Posterior vena cava (tissue), 2 donors: Measurements from ENCODE around the gene LAIR1. TPM values are rescaled to one million over a fixed set of nuclear protein-coding genes. Genes with fewer than 3 reads are reported as not detected.
"Not testable (repeated sequence)": the region's sequence is repeated elsewhere in the genome, so short reads cannot be mapped to it uniquely, and the experiment has no call there.

Experiments
- DNase-seq: peaks from one replicate; pipeline ENCODE4 v3.0.0-alpha.2; 2020; ENCODE audit warnings: low spot score
- intact Hi-C, 2 donors: fragments of 100-400 bp; cut with DNase I; formaldehyde crosslinking; loops; one replicate each; pipeline versions ENCODE4 v1.14.1 to v1.14.2; 2022 to 2023
- total RNA-seq, 2 donors: library from RNA; stranded (reverse); fragmentation: NEBNext Ultra II Directional; extraction: Animal tissue kit (Norgen Biotek cat#: 25700); gene quantifications; one replicate each; pipeline ENCODE4 v1.2.1, GENCODE V29; 2021
- donor health status: DM: yes; HTN: yes; CAD: no.
- donor health status: DM: yes; HTN: yes; CAD: no.

The LAIR1 gene
- total RNA-seq, 2 donors from 2014 or later = 18.3 to 42.2 TPM

DNA sequence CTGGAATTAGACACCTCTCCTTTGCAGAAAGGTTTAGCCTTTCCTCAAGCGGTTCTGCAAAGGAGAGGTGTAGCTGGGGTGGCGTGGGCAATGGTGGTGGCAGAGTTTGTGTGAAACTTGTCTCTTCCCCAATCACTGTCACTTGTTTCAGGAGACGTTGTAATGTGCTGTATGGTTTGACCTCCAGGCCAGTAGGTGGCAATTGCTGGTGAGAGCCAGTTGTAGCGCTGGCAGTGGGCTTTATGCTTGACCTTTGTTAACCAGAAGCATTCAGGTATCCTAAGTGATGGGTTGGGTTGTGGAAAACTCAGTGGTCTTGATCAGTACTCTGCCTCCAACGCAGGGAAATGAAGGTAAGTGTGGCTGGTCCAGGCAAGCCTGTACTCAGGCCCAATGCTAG lies 39.1 kb downstream of the LAIR1 start:
- peak; percentile 23 for DNase-seq

DNA sequence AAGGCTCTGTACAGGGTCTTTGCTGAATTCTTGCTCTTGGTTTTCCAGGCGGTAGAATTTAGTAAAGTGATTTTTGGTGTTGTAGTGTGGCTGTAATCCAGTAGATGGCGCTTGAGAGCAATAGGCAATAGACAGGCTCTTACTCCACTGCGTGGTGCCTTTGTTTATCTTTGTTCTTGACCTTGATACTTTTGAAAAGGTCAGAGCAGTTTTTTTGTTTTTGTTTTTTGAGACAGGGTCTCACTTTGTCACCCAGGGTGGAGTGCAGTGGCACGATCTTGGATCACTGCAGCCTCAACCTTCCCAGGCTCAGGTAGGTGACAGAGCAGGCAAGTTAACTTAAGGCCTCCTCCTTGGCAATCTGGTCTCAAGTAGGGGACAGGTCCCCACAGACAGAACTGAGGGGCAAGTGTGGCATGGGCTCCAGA lies 39.5 kb downstream of the LAIR1 start:
- intact Hi-C loops = no loop called here

More for the DNA sequence above, 39.1 kb downstream of the LAIR1 start:
- intact Hi-C loops = no loop called here

DNA sequence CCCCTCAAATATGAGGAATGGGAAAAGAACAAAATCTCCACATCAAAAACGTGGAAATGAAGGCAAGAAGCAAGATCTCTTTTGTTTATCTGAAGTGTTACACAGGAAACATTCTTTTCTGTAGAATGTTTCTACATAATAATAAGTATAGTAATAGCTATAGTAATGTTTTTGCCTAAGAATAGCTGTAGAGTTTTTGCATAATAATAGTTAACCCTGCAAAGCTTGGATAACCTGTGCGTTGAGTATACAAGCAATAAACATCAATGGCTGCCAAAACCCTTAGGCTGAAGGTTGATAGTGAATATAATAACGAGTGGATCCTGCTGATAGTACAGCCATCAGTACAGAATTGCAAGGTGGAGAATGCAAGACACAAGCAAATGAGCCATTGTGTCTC lies 40.7 kb downstream of the LAIR1 start:
- intact Hi-C loops = no loop called here
- no peak for DNase-seq

More for the DNA sequence above, 39.5 kb downstream of the LAIR1 start:
- no peak for DNase-seq

DNA sequence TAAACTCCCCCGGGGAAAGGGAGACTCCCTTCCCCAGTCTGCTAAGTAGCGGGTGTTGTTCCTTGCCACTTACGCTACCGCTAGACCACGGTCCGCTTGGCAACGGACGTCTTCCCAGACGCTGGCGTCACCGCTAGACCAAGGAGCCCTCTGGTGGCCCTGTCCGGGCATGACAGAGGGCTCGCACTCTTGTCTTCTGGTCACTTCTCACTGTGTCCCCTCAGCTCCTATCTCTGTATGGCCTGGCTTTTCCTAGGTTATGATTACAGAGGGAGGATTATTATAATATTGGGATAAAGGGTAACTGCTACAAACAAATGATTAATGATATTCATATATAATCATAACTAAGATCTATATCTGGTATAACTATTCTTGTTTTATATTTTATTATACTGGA lies 41.8 kb downstream of the LAIR1 start:
- peak; percentile 58 for DNase-seq
- intact Hi-C loops = not testable (repeated sequence)

DNA sequence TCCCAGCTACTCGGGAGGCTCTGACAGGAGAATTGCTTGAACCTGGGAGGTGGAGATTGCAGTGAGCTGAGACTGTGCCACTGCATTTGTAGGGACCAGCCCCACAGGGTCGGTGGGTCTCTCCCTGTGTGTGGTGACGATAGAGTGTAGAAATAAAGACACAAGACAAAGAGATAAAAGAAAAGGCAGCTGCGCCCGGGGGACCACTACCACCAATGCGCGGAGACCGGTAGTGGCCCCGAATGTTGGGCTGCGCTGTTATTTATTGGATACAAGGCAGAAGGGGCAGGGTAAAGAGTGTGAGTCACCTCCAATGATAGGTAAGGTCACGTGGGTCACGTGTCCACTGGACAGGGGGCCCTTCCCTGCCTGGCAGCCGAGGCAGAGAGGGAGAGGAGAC lies 42.4 kb downstream of the LAIR1 start:
- peak; percentile 19 for DNase-seq

DNA sequence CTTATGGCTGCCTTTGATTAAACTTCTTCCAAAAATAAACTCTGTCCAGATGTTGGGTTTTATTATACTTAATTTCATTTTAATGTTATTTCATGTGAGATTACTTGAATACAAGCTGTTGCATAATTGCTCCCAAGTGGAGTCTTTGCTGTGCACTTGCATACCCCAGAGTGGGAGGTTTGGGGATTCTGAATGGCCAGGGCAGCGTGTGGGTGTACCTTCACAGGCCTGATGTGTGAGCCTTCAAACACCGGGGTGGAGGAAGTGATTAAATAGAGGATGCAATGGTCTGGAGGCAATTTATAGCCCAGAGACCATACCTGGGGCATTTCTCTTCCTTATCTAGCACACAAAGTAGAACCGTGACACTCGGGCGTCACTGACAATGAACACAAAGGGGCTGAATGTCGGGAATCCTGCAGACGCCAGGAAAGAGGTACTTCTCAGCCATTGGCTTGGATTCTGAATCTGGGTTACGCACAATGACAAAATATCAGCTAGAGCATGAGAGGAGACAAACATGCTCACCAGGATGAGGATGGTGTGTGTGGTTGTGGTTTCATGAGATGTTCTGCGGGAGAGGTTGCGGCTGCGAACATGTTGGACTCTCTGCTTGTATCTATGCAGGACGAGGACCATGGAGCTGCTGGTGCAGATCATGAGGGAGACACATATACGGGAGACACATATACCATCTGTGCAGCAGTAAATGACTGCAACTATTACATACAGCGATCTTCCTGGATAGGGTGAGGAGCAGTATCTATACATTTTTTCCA lies 44.6 kb downstream of the LAIR1 start:
- intact Hi-C loops = no loop called here
- DNase-seq = peak; percentile 36

More for the DNA sequence above, 42.4 kb downstream of the LAIR1 start:
- intact Hi-C loops = not testable (repeated sequence)

DNA sequence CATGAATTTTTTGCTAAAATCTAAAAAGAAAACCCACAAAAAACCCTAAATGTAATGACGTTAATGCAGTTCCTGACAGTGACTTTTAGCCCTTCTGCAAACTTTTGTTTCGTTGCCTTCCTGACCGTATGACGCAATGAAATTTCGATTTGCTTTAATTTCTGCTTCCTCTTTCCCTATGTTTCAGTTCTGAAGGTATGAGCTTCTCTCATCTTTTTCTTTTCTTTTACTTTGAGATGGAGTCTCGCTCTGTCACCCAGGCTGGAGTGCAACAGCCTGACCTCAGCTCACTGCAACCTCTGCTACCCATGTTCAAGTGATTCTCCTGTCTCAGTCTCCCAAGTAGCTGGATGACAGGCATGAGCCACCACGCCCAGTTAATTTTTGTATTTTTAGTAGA lies 45.7 kb downstream of the LAIR1 start:
- intact Hi-C loops = no loop called here
- peak; percentile 63 for DNase-seq

DNA sequence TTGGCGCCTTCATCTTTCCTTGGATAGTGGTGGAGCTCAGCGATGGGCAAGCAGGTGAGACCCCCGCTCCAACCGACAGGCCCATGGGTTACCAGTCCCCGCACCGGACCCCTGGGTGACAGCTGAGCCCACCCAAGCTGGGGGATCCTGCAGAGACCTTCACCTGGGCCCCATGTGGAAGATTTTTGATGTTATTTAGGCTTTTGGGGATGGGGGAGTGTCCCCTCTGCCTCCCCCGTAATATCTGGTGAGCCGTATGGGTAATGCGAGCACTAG lies 46.8 kb downstream of the LAIR1 start:
- intact Hi-C loops = no loop called here
- no peak for DNase-seq

DNA sequence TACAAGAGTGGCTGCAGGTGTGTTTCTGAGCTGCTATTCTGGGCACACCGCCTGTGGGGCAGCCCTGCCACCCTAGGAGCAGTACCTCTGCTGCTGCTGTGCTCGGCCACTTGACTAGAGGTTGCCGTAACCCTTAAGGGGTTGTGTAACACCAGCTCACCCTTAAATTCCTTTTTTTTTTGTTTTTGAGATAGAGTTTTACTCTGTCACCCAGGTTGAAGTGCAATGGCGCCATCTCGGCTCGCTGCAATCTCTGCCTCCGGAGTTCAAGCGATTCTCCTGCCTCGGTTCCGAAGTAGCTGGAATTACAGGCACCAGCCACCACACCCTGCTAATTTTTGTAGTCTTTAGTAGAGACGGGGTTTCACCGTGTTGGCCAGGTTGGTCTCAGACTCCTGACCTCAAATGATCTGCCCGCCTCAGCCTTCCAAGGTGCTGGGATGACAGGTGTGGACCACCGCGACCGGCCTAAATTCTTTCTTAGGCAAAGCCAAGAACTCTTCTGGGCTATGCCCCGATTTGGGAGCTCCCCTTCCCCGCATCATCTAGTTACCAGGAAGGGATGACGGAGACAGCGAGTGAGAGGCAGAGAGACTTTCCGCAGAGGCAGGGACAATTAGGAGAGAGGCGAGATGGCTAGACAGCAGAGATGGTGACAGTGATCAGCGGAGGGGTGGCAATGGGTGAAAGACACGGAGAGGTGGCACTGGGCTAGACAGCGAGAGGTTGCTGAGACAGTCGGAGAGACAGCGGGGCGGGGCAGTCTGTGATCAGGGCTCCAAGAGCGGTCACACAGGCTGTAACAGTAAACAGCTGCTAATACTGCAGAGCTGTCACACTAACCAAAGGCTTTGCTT lies 47.4 kb downstream of the LAIR1 start:
- DNase-seq = peak; percentile 67
- intact Hi-C loops = no loop called here

DNA sequence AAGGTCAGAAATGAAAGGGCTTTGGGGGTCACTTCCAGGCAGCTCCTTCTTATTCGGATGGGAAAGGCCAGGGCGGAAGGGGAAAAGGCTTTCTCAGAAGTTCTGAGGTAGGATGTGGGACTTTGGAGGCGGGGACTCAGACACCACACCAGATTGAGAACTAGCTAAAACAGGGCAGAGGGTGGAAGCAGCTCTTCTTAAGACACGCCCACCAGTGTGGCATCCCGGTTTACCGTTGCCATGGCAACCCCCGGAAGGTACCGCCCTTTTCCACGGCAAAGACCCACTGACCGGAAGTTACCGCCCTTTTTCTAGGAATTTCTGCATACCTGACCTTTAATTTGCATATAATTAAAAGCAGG lies 48.0 kb downstream of the LAIR1 start:
- intact Hi-C loops = no loop called here
- peak; percentile 86 for DNase-seq

DNA sequence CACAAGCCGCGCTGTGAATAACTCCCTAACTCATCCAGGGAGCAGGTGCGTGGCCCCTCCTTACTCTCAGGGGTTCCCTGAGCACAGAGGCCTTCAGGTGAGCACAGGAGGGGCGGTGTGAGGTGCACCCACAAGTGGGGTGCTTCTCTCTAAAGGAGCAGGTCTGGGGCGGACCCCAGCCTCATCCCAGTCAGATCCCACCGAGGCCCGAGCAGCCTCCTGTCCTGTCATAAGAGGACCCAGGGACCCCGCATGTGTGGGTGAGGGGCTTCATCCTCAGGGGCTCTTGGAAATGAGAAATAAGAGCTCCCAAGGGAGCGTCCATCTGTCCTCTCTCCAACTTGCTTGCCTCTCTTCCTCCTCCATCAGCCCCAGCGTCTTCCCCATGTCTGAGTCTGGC lies 48.8 kb downstream of the LAIR1 start:
- DNase-seq = peak; percentile 41
- intact Hi-C loops = no loop called here

DNA sequence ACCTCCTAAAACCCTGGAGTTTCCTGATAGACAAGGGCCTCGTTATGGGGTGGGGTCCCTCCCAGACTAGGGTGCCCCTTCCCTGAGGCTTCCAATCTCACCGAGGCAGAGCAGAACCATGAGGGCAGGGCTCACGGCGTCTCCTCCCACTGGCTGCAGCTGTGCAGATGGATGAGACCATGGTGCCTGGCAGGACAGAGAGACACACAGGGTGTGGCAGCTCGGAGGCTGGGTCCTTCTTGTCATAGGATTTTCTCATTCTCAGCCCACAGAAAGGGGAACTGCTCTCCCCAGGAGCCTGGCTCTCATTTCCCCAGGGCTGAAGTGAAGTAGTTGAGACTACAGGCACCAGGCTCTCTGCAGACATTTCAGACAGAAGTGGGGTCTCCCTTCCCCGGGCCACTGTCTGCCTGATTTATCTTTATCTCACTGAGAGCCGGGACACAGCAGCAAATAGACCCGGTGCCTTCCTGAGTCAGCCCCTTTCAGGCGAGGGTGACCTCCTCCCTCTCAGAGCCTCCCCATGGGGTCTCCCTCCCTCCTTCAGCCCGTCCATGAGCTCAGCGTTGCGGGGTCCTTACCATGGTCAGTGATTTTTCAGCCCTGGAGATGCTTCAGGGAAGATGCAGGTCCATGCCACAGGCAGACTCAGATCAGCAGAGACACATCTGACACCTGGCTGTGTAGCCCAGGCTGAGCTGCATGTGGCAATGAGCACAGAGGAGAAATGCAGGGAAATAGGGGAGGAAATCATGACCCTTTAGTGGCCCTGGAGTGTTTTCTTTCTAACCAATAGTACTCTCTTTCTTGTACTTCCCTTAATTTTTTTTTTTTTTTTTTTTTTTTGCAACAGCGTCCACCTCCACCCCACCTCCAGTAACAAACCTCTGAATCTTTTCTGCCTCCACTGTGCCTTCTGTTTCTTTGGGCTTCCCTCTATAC lies 52.0 kb downstream of the LAIR1 start, which contains the start of gene LILRA5:
Gene LILRA5, minus strand, starts transcription at position 731 of the 942 bp plus-strand sequence. Its CDS starts 147 bp downstream, at position 584.
- intact Hi-C loops = no loop called here
- peak; percentile 84 for DNase-seq

DNA sequence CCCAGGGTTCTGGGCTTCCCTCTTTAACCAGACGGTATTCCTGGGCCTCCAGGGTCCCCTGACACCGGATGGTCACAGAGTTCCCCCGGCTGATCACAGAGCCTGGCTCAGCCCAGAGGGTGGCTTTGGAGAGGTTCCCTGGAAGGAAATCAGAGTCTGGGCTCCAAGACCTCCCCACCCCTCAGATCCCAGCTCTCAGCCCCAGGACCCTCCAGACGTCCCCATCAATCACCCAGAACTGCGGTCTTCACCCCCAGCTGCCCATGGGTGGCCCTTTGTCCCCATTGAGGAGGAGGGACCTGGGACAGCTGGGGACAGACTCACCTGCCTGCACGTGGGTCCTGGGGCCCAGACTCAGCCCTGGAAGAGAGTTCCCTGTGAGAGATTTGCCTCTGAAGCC lies 52.7 kb downstream of the LAIR1 start:
- DNase-seq = peak; percentile 56
- intact Hi-C loops = no loop called here

DNA sequence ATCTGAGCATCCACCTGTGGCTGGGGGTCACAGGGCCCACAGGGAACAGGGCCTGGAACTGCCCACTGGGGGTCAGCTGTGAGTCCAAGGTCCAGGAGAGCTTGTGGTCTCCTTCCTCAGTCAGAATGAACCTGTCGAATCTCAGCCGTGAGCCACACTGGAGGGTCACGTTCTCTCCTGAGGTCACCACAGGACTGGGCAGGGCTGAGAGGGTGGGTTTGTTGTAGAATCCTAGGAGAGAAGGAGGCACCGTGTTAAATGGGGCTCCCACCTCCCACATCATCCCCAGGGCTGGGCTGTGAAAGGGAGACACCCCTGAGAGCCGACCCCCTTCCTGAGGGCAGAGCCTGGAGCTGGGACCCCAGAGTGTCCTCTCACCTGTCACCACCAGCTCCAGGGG lies 53.2 kb downstream of the LAIR1 start:
- peak; percentile 57 for DNase-seq
- intact Hi-C loops = no loop called here

DNA sequence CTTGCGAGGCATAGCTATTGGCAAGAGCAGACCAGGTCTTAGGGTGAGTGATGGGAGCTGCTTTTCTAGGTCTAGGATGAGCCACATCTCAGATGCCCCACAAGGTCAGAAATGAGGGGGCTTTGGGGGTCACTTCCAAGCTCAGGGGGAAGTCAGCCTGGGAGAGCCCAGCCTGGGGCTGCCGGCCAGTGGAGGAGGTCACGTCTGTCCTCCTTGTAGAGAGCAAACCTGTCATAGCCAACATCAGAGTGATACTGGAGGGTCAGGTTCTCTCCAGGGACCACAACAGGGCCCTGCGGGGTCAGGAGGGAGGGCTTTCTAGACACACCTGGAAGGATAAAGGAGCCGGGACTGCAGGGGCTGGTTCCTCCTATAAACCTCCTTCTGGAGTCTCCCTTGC lies 54.2 kb downstream of the LAIR1 start:
- intact Hi-C loops = no loop called here
- DNase-seq = peak; percentile 50

DNA sequence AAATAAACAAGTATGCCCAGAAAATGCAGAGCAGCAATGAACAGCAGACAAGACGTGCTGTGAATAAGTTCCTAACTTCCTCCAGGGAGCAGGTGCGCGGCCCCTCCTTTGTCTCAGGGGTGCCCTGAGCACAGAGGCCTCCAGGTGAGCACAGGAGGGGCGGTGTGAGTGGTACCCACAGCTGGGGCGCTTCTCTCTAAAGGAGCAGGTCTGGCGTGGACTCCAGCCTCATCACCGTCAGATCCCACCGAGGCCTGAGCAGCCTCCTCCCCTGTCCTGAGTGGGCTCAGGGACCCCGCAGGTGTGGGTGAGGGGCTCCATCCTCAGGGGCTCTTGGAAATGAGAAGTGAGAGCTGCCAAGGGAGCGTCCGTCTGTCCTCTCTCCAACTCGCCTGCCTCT lies 54.9 kb downstream of the LAIR1 start:
- intact Hi-C loops = no loop called here

DNA sequence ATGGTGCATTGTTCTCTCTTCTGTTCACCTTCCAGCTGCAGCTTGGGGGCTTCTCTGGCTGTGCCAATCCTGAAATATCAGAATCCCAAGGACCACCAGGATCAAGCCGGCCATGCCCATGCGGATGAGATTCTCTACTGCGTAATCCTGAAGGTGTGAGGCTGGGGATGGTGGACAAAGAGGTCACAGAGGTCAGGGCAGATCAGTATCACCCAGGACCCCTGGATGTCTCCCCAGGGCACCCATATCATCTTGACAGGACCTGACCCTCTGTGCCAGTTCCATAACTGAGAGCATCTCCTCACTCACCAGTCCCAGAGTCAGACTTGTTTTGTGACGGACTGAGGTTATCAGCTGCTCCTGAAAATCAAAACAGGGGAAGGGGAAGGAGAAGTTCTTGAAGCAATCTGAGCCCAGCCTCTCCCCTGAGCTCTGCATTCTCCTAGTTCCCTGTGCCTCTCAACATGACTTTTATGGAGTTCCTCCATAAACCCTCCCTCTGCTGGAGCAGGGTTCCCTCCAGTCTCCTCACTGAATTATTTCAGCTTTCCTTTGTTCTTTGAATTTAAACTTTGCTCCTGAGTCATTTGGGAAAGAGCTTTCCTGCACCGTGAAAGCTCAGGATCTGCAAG lies 57.2 kb downstream of the LAIR1 start:
- DNase-seq = peak; percentile 42
- intact Hi-C loops = no loop called here

More for the DNA sequence above, 54.9 kb downstream of the LAIR1 start:
- peak; percentile 69 for DNase-seq

DNA sequence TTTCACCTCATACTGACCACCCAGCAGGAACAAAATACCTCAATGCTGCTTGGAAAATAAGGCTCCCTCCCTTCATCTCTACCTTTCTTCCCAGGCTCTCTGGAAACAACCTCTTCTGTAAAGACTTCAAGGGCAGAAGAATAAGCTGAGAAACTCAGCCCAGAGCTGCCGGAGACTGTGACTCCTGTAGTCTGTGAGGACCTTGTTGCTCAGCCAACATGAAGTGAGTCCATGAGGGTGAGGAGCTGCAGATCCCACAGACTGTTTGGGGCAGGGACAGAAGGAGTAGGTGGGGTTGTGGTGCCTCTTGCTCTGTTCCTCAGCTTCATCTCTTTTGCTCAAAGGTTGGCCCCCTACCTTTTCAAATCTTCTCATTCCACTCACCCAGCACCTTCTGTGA lies 59.6 kb downstream of the LAIR1 start:
- intact Hi-C loops = no loop called here

DNA sequence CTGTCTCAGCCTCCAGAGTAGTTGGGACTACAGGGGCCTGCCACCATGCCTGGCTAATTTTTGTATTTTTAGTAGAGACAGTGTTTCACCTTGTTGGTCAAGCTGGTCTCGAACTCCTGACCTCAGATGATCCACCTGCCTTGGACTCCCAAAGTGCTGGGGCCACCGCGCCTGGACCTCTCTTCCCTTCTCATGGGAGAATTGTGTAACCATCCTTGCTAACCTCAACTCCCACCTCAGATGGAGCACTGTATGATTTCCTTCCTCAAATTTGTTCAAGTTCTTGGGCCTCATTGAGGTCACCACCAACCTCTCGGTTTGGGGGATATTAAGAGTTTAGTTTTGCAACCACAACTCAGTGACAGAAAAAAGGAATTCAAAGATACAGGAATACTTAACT lies 62.5 kb downstream of the LAIR1 start:
- intact Hi-C loops = no loop called here
- DNase-seq = peak; percentile 81

More for the DNA sequence above, 59.6 kb downstream of the LAIR1 start:
- DNase-seq = peak; percentile 36
